A549 (cell line): Measurements from ENCODE around the gene CLEC16A.

ENCODE experiments used
- CEBPB ChIP-seq, 2 experiments: fragments of >200 bp in 1 of 2; sonication (Bioruptor Twin) in 1 of 2; formaldehyde crosslinking in 1 of 2; IDR thresholded peaks; 2 replicates each; pipeline ENCODE4 v1.6.1; 2012 to 2016
- CHD4 ChIP-seq: fragments of 200-600 bp; sonication (generic); IDR thresholded peaks from 2 replicates; pipeline ENCODE4 v1.6.1; 2016; ENCODE audit warnings: antibody characterized with exemption, mild to moderate bottlenecking, borderline replicate concordance
- CTCF ChIP-seq: fragments of >200 bp; sonication (Bioruptor Twin); formaldehyde crosslinking; IDR thresholded peaks from 3 replicates; pipeline ENCODE4 v1.5.1; 2016
- ELK1 ChIP-seq: fragments of 150-350 bp; IDR thresholded peaks from 2 replicates; pipeline ENCODE4 v1.6.1; 2014; ENCODE audit warnings: low read depth, mild to moderate bottlenecking, low read length
- FOSL2 ChIP-seq, 2 experiments: fragments of 450-650 bp in 1 of 2; fragments of >200 bp in 1 of 2; sonication (Bioruptor Twin) in 1 of 2; formaldehyde crosslinking; IDR thresholded peaks; 2 replicates each; pipeline versions ENCODE4 v1.5.0 to v1.6.1; 2016 to 2020; ENCODE audit warnings: mild to moderate bottlenecking in 1 of 2, moderate library complexity in 1 of 2
- KDM1A ChIP-seq: fragments of 200-600 bp; sonication (generic); IDR thresholded peaks from 2 replicates; pipeline ENCODE4 v1.6.1; 2016; ENCODE audit warnings: low read depth, mild to moderate bottlenecking
- KDM5A ChIP-seq: fragments of 200-600 bp; sonication (generic); IDR thresholded peaks from 2 replicates; pipeline ENCODE4 v1.6.1; 2016; ENCODE audit warnings: antibody characterized with exemption, mild to moderate bottlenecking
- MAFK ChIP-seq: fragments of 450-650 bp; IDR thresholded peaks from 2 replicates; pipeline ENCODE4 v1.6.1; 2014; ENCODE audit not compliant: partially characterized antibody
- NR3C1 ChIP-seq: fragments of >200 bp; sonication (Bioruptor Twin); formaldehyde crosslinking; IDR thresholded peaks from 3 replicates; pipeline ENCODE4 v1.6.1; 2017
- PBX3 ChIP-seq: IDR thresholded peaks from 2 replicates; pipeline ENCODE4 v1.6.1; 2012
- POLR2A ChIP-seq: IDR thresholded peaks from 2 replicates; pipeline ENCODE4 v1.6.1; 2012; ENCODE audit warnings: mild to moderate bottlenecking, low read length
- USF2 ChIP-seq: fragments of 450-650 bp; IDR thresholded peaks from 2 replicates; pipeline ENCODE4 v1.6.1; 2014; ENCODE audit warnings: antibody characterized with exemption

GRCh38 chr16:11092788-11093571, 148.6 kb downstream of the CLEC16A start:
- no peak for TF ChIP-seq KDM5A
- TF ChIP-seq POLR2A = no peak
- no peak for TF ChIP-seq CHD4
- TF ChIP-seq MAFK = no peak
- TF ChIP-seq PBX3 = no peak
- no peak for TF ChIP-seq USF2
- no peak for TF ChIP-seq KDM1A
- no peak for TF ChIP-seq ELK1
- no peak for TF ChIP-seq CTCF
- no peak for TF ChIP-seq NR3C1
- TF ChIP-seq FOSL2 (IDR thresholded peaks at IDR 0.05) = no peak
- no peak for TF ChIP-seq FOSL2 (CRISPR knock-in tag; IDR thresholded peaks at IDR 0.05)
- TF ChIP-seq CEBPB (IDR thresholded peaks at IDR 0.05) = no peak
